Measurements from ENCODE around the gene ADAMTS16.

The ADAMTS16 gene, protein sequence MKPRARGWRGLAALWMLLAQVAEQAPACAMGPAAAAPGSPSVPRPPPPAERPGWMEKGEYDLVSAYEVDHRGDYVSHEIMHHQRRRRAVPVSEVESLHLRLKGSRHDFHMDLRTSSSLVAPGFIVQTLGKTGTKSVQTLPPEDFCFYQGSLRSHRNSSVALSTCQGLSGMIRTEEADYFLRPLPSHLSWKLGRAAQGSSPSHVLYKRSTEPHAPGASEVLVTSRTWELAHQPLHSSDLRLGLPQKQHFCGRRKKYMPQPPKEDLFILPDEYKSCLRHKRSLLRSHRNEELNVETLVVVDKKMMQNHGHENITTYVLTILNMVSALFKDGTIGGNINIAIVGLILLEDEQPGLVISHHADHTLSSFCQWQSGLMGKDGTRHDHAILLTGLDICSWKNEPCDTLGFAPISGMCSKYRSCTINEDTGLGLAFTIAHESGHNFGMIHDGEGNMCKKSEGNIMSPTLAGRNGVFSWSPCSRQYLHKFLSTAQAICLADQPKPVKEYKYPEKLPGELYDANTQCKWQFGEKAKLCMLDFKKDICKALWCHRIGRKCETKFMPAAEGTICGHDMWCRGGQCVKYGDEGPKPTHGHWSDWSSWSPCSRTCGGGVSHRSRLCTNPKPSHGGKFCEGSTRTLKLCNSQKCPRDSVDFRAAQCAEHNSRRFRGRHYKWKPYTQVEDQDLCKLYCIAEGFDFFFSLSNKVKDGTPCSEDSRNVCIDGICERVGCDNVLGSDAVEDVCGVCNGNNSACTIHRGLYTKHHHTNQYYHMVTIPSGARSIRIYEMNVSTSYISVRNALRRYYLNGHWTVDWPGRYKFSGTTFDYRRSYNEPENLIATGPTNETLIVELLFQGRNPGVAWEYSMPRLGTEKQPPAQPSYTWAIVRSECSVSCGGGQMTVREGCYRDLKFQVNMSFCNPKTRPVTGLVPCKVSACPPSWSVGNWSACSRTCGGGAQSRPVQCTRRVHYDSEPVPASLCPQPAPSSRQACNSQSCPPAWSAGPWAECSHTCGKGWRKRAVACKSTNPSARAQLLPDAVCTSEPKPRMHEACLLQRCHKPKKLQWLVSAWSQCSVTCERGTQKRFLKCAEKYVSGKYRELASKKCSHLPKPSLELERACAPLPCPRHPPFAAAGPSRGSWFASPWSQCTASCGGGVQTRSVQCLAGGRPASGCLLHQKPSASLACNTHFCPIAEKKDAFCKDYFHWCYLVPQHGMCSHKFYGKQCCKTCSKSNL

GRCh38 chr5:5139777-5140478 is at the start of gene ADAMTS16:
TSS of gene ADAMTS16 (plus strand) at chr5:5140330. CDS start at chr5:5140468, 138 bp downstream.
- no peak for DNase-seq
- Mint-ChIP-seq H3K4me3 (no peak within 1 kb of the TSS), H3K4me1 (peaks cover 7% of the 10 kb centered on the region), H3K27ac (no peak within 1 kb of the TSS), H3K27me3 (peaks cover 40% of the 10 kb centered on the region), H3K36me3 (no peaks in the 10 kb centered on the region), H3K9me3 (no peaks in the 10 kb centered on the region)
- CTCF ChIA-PET, result no interaction called here

GRCh38 chr5:5092149-5092548 is 48.0 kb upstream of the ADAMTS16 start:
- H3K4me3 Mint-ChIP-seq, result no peak overlapping the region
- no peaks in the 10 kb centered on the region for H3K4me1 Mint-ChIP-seq
- no peaks in the 10 kb centered on the region for H3K27me3 Mint-ChIP-seq
- no peaks in the 10 kb centered on the region for H3K9me3 Mint-ChIP-seq
- CTCF ChIA-PET, result no interaction called here
- no peaks in the 10 kb centered on the region for H3K36me3 Mint-ChIP-seq
- H3K27ac Mint-ChIP-seq, result no peak overlapping the region
- DNase-seq, result no peak

- CTCF ChIA-PET, result no interaction called here
- DNase-seq, result no peak
- Mint-ChIP-seq H3K27me3 (no peaks in the 10 kb centered on the region), H3K36me3 (no peaks in the 10 kb centered on the region), H3K27ac (no peak overlapping the region), H3K4me3 (no peak overlapping the region), H3K9me3 (peaks cover 2% of the 10 kb centered on the region), H3K4me1 (no peaks in the 10 kb centered on the region)
Observed at GRCh38 chr5:5100635-5101034, 39.5 kb upstream of the ADAMTS16 start.

DNA sequence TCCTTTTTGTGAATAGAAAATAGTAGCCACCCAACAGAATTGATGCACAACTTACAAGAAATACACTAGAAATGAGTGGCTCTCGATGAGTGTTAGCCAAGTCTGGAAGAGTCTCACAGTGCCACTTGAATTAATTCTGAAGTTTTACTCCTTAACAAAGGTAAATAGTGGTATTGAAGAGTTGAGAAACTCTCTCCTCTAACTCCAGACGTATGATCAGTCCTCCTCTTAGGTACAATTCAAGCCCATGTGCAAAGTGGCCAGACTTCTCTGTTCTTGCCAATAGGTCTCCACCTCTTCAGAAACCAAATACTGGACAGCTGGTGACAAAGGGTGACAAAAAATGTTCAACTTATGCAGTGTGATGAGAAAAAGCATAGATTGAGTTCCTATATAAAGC is 38.5 kb upstream of the ADAMTS16 start:
- CTCF ChIA-PET, result no interaction called here
- Mint-ChIP-seq H3K4me1 (no peaks in the 10 kb centered on the region), H3K27me3 (no peaks in the 10 kb centered on the region), H3K4me3 (no peak overlapping the region), H3K9me3 (peaks cover 2% of the 10 kb centered on the region), H3K27ac (no peak overlapping the region), H3K36me3 (no peaks in the 10 kb centered on the region)
- DNase-seq, result no peak

- H3K36me3 Mint-ChIP-seq, result no peaks in the 10 kb centered on the region
- H3K27ac Mint-ChIP-seq, result no peak overlapping the region
- H3K9me3 Mint-ChIP-seq, result peaks cover 2% of the 10 kb centered on the region
- H3K27me3 Mint-ChIP-seq, result no peaks in the 10 kb centered on the region
- CTCF ChIA-PET, result no interaction called here
- no peaks in the 10 kb centered on the region for H3K4me1 Mint-ChIP-seq
- DNase-seq, result no peak
- H3K4me3 Mint-ChIP-seq, result no peak overlapping the region
Observed at GRCh38 chr5:5103245-5103644, 36.9 kb upstream of the ADAMTS16 start.

DNA sequence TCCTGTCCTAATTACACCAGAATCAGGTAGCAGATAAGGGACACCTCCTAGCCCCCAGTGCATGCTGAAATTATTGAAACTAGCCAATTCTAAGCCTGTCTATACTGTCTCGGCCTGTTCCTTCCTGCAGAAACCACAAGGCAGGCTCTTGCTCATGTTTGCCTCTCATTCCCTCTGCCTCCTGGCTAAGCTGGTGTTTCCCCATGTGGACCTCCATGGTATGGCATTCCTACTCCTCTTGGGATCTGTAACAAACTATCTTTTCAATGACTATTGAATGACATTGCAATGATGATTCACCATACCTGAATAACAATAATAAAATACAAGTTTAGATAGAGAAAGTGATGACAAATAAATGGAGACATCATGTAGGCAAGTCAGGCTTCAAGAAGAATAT is 35.6 kb upstream of the ADAMTS16 start:
- peaks cover 2% of the 10 kb centered on the region for H3K9me3 Mint-ChIP-seq
- H3K4me3 Mint-ChIP-seq, result no peak overlapping the region
- H3K36me3 Mint-ChIP-seq, result no peaks in the 10 kb centered on the region
- DNase-seq, result no peak
- H3K4me1 Mint-ChIP-seq, result no peaks in the 10 kb centered on the region
- H3K27me3 Mint-ChIP-seq, result no peaks in the 10 kb centered on the region
- no peak overlapping the region for H3K27ac Mint-ChIP-seq
- CTCF ChIA-PET, result no interaction called here

- DNase-seq, result no peak
- Mint-ChIP-seq H3K36me3 (no peaks in the 10 kb centered on the region), H3K27ac (no peak overlapping the region), H3K4me1 (no peaks in the 10 kb centered on the region), H3K4me3 (no peak overlapping the region), H3K27me3 (no peaks in the 10 kb centered on the region), H3K9me3 (peaks cover 2% of the 10 kb centered on the region)
- CTCF ChIA-PET, result no interaction called here
Observed at GRCh38 chr5:5105531-5105930, 34.6 kb upstream of the ADAMTS16 start.

DNA sequence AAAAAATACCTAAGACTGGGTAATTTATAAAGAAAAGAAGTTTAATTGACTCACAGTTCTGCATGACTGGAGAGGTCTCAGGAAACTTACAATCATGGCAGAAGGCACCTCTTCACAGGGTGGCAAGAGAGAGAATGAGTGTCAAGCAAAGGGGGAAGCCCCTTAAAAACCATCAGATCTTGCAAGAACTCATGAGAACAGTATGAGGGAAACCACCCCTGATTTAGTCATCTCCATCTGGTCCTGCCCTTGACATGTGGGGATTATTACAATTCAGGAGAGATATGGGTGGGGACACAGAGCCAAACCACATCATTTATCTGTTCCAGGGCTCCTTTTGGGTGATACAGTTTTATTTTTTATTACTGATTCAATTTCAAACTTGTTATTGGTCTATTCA is 23.2 kb upstream of the ADAMTS16 start:
- no peaks in the 10 kb centered on the region for H3K36me3 Mint-ChIP-seq
- H3K9me3 Mint-ChIP-seq, result no peaks in the 10 kb centered on the region
- H3K4me3 Mint-ChIP-seq, result no peak overlapping the region
- H3K27ac Mint-ChIP-seq, result no peak overlapping the region
- CTCF ChIA-PET, result no interaction called here
- H3K4me1 Mint-ChIP-seq, result no peaks in the 10 kb centered on the region
- H3K27me3 Mint-ChIP-seq, result no peaks in the 10 kb centered on the region
- DNase-seq, result no peak

- no peaks in the 10 kb centered on the region for H3K36me3 Mint-ChIP-seq
- H3K4me3 Mint-ChIP-seq, result no peak overlapping the region
- CTCF ChIA-PET, result no interaction called here
- no peaks in the 10 kb centered on the region for H3K4me1 Mint-ChIP-seq
- no peak overlapping the region for H3K27ac Mint-ChIP-seq
- H3K9me3 Mint-ChIP-seq, result no peaks in the 10 kb centered on the region
- no peak for DNase-seq
- no peaks in the 10 kb centered on the region for H3K27me3 Mint-ChIP-seq
Observed at GRCh38 chr5:5122776-5123175, 17.4 kb upstream of the ADAMTS16 start.

- Mint-ChIP-seq H3K36me3 (no peaks in the 10 kb centered on the region), H3K27me3 (no peaks in the 10 kb centered on the region), H3K4me1 (no peaks in the 10 kb centered on the region), H3K9me3 (no peaks in the 10 kb centered on the region), H3K4me3 (no peak overlapping the region), H3K27ac (no peak overlapping the region)
- no peak for DNase-seq
- CTCF ChIA-PET, result no interaction called here
Observed at GRCh38 chr5:5124231-5124630, 15.9 kb upstream of the ADAMTS16 start.

- H3K4me1 Mint-ChIP-seq, result no peaks in the 10 kb centered on the region
- CTCF ChIA-PET, result no interaction called here
- no peak overlapping the region for H3K27ac Mint-ChIP-seq
- no peaks in the 10 kb centered on the region for H3K36me3 Mint-ChIP-seq
- no peak for DNase-seq
- no peak overlapping the region for H3K4me3 Mint-ChIP-seq
- H3K9me3 Mint-ChIP-seq, result no peaks in the 10 kb centered on the region
- H3K27me3 Mint-ChIP-seq, result no peaks in the 10 kb centered on the region
Observed at GRCh38 chr5:5126444-5126843, 13.7 kb upstream of the ADAMTS16 start.

- no peaks in the 10 kb centered on the region for H3K4me1 Mint-ChIP-seq
Observed at GRCh38 chr5:5128766-5129165, 11.4 kb upstream of the ADAMTS16 start.

GRCh38 chr5:5132234-5132633 is 7.9 kb upstream of the ADAMTS16 start:
- Mint-ChIP-seq H3K9me3 (peaks cover 4% of the 10 kb centered on the region), H3K27me3 (peaks cover 6% of the 10 kb centered on the region), H3K36me3 (no peaks in the 10 kb centered on the region), H3K4me1 (no peaks in the 10 kb centered on the region), H3K4me3 (no peak overlapping the region), H3K27ac (no peak overlapping the region)
- CTCF ChIA-PET, result no interaction called here
- DNase-seq, result no peak

More at GRCh38 chr5:5128766-5129165, 11.4 kb upstream of the ADAMTS16 start:
- Mint-ChIP-seq H3K27ac (no peak overlapping the region), H3K4me3 (no peak overlapping the region), H3K36me3 (no peaks in the 10 kb centered on the region), H3K9me3 (peaks cover 1% of the 10 kb centered on the region), H3K27me3 (no peaks in the 10 kb centered on the region)
- CTCF ChIA-PET, result interaction anchor here (1.3 kb wide), 1 partner anchor 16 kb away, joined by 3 read pairs; no protein-coding TSS in a partner anchor
- DNase-seq, result no peak
